ENCODE data around the gene TTC39C. TPM values are rescaled to one million over a fixed set of nuclear protein-coding genes. Genes with fewer than 3 reads are reported as not detected.

TTC39C gene
- total RNA-seq, 1 experiment from 2014 or later: 14.8 TPM

GRCh38 chr18:24095976-24096375 lies 81.4 kb downstream of the TTC39C start:
- H3K9me3 ChIP-seq (ENCODE audit: control insufficient read depth, insufficient read depth, low read depth, low read length): no peaks in the 10 kb centered on the region
- BruUV-seq (replicated peaks): TSS peak; percentile 35
- intact Hi-C loops (cut with micrococcal nuclease; ENCODE audit: unreplicated experiment) (no loop called here), in situ Hi-C loops (cut with HindIII; ENCODE audit: low pct_unique_long_range_greater_than_20kb, low sequenced_read_pairs) (no loop called here)
- H3K36me3 ChIP-seq (ENCODE audit: control insufficient read depth, insufficient read depth, low read length): no peaks in the 10 kb centered on the region
- no peak for DNase-seq (ENCODE audit: low read depth, low spot score)
- H3K27ac ChIP-seq (ENCODE audit: low read length): no peak overlapping the region
- H3K27me3 ChIP-seq (ENCODE audit: control insufficient read depth, insufficient read depth, low read length): no peaks in the 10 kb centered on the region
- H3K4me1 ChIP-seq (ENCODE audit: control insufficient read depth, insufficient read depth, low read length): no peaks in the 10 kb centered on the region
- ChIA-PET CTCF (no interaction called here), POLR2A (no interaction called here)
- H3K4me3 ChIP-seq (ENCODE audit: low read depth in 2 of 2, low read length in 2 of 2): no peak overlapping the region
- no peak for TF ChIP-seq SIN3A (IDR thresholded peaks at IDR 0.05; ENCODE audit: borderline replicate concordance, insufficient read depth, low read depth, low read length)
- TF ChIP-seq TCF7L2 (IDR thresholded peaks at IDR 0.05; ENCODE audit: low read depth, low read length): no peak
- TF ChIP-seq REST (IDR thresholded peaks at IDR 0.05; ENCODE audit: insufficient read depth in 1 of 2, low read depth in 2 of 2, low read length in 1 of 2): no peak
- no peak for TF ChIP-seq CTCF (IDR thresholded peaks at IDR 0.05)
- TF ChIP-seq POLR2AphosphoS5 (IDR thresholded peaks at IDR 0.05; ENCODE audit: low read depth, low read length): no peak
- no peak for ATAC-seq

DNA sequence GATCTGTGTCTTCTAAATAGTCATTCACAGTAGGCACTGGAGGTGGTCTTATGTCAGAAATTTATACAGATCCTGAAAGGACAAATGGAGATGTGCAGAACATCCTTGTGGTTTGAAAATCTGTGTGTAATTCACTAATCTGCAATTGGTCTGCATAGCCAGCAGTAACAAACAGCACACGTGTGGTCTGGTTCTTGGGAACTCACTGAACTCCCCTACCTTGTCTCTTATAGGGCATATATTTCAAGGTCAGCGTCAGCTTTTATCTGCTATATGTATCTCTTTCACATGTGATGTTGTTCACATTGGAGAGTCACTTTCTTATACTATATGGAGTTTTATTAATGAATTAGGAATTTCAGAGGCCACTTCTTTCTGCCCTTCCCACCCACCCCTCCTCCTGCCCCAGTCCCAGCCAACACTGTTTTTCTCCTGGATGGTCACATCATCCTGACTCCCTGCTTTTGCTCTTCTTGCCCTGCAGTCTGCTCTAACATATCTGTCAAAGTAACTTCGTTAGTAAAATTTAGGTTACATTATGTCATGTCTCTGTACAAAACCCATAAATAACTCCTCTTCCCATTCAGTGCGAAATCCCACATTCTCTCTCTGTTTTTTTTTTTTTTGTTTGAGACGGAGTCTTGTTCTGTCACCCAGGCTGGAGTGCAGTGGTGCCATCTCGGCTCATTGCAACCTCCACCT lies 88.9 kb downstream of the TTC39C start:
- BruUV-seq (replicated peaks): no TSS peak

More for the DNA sequence above, 88.9 kb downstream of the TTC39C start:
- intact Hi-C loops (cut with micrococcal nuclease; ENCODE audit: unreplicated experiment) (no loop called here), in situ Hi-C loops (cut with HindIII; ENCODE audit: low pct_unique_long_range_greater_than_20kb, low sequenced_read_pairs) (no loop called here)
- Histone ChIP-seq H3K4me3 (ENCODE audit: low read depth in 2 of 2, low read length in 2 of 2) (no peak overlapping the region), H3K36me3 (ENCODE audit: control insufficient read depth, insufficient read depth, low read length) (no peaks in the 10 kb centered on the region), H3K27me3 (ENCODE audit: control insufficient read depth, insufficient read depth, low read length) (no peaks in the 10 kb centered on the region), H3K9me3 (ENCODE audit: control insufficient read depth, insufficient read depth, low read depth, low read length) (no peaks in the 10 kb centered on the region), H3K4me1 (ENCODE audit: control insufficient read depth, insufficient read depth, low read length) (no peaks in the 10 kb centered on the region), H3K27ac (ENCODE audit: low read length) (no peak overlapping the region)
- ChIA-PET CTCF (interaction anchor here (0.7 kb wide), 1 partner anchor 439 kb away, joined by 5 read pairs; no protein-coding TSS in a partner anchor), POLR2A (interaction anchor here (0.7 kb wide), 2 partner anchors 14 to 255 kb away, joined by 4 to 7 read pairs; no protein-coding TSS in a partner anchor)
- TF ChIP-seq TCF7L2 (IDR thresholded peaks at IDR 0.05; ENCODE audit: low read depth, low read length) (no peak), SIN3A (IDR thresholded peaks at IDR 0.05; ENCODE audit: borderline replicate concordance, insufficient read depth, low read depth, low read length) (no peak), REST (IDR thresholded peaks at IDR 0.05; ENCODE audit: insufficient read depth in 1 of 2, low read depth in 2 of 2, low read length in 1 of 2) (no peak), POLR2AphosphoS5 (IDR thresholded peaks at IDR 0.05; ENCODE audit: low read depth, low read length) (no peak), CTCF (IDR thresholded peaks at IDR 0.05) (no peak)
- ATAC-seq: no peak
- no peak for DNase-seq (ENCODE audit: low read depth, low spot score)

Data from Panc1 (cell line).